ENCODE results near the gene OPTC. TPM values are rescaled to one million over a fixed set of nuclear protein-coding genes. Genes with fewer than 3 reads are reported as not detected.

The OPTC gene
- polyA plus RNA-seq, 1 donor from 2014 or later = not detected

DNA sequence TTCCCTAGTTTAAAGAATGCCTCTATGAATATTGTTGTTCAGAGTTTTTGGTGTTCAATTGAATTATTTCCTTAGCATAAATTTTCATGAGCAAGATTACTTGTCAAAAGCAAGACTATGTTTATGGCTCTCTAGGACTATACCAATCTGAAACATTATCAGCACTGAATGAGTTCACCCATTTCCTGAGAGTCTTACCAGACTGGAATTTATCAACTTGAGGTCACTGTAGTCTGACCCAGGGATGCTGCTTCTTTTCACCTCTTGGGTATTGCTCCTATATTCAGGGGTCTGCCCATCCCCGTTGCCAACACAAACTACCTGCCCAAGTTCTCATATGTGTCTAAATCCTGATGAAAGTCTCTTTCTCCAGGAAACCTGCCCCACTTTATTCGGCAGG lies 42.6 kb downstream of the OPTC start:
- H3K27me3 ChIP-seq (ENCODE audit: insufficient read depth, low read depth, low read length) = no peaks in the 10 kb centered on the region
- no peak overlapping the region for H2AFZ ChIP-seq (ENCODE audit: low read depth, low read length)
- no peaks in the 10 kb centered on the region for H3K79me2 ChIP-seq (replicated peaks; ENCODE audit: insufficient read depth, low read length)
- no peak overlapping the region for H3K27ac ChIP-seq (ENCODE audit: low read length)
- TF ChIP-seq, protein P1, sequence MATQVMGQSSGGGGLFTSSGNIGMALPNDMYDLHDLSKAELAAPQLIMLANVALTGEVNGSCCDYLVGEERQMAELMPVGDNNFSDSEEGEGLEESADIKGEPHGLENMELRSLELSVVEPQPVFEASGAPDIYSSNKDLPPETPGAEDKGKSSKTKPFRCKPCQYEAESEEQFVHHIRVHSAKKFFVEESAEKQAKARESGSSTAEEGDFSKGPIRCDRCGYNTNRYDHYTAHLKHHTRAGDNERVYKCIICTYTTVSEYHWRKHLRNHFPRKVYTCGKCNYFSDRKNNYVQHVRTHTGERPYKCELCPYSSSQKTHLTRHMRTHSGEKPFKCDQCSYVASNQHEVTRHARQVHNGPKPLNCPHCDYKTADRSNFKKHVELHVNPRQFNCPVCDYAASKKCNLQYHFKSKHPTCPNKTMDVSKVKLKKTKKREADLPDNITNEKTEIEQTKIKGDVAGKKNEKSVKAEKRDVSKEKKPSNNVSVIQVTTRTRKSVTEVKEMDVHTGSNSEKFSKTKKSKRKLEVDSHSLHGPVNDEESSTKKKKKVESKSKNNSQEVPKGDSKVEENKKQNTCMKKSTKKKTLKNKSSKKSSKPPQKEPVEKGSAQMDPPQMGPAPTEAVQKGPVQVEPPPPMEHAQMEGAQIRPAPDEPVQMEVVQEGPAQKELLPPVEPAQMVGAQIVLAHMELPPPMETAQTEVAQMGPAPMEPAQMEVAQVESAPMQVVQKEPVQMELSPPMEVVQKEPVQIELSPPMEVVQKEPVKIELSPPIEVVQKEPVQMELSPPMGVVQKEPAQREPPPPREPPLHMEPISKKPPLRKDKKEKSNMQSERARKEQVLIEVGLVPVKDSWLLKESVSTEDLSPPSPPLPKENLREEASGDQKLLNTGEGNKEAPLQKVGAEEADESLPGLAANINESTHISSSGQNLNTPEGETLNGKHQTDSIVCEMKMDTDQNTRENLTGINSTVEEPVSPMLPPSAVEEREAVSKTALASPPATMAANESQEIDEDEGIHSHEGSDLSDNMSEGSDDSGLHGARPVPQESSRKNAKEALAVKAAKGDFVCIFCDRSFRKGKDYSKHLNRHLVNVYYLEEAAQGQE (IDR thresholded peaks at IDR 0.05; ENCODE audit: borderline replicate concordance) = no peak
- no peak for TF ChIP-seq EZH2 (IDR thresholded peaks at IDR 0.05; ENCODE audit: borderline replicate concordance, insufficient read depth, low read length, poor library complexity, severe bottlenecking)
- TF ChIP-seq, protein P2, sequence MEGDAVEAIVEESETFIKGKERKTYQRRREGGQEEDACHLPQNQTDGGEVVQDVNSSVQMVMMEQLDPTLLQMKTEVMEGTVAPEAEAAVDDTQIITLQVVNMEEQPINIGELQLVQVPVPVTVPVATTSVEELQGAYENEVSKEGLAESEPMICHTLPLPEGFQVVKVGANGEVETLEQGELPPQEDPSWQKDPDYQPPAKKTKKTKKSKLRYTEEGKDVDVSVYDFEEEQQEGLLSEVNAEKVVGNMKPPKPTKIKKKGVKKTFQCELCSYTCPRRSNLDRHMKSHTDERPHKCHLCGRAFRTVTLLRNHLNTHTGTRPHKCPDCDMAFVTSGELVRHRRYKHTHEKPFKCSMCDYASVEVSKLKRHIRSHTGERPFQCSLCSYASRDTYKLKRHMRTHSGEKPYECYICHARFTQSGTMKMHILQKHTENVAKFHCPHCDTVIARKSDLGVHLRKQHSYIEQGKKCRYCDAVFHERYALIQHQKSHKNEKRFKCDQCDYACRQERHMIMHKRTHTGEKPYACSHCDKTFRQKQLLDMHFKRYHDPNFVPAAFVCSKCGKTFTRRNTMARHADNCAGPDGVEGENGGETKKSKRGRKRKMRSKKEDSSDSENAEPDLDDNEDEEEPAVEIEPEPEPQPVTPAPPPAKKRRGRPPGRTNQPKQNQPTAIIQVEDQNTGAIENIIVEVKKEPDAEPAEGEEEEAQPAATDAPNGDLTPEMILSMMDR (IDR thresholded peaks at IDR 0.05; ENCODE audit: poor library complexity, severe bottlenecking) = no peak
- H3K9me3 ChIP-seq (ENCODE audit: low read length) = no peaks in the 10 kb centered on the region
- no peaks in the 10 kb centered on the region for H3K9me2 ChIP-seq (ENCODE audit: insufficient read depth, low read length)
- no peak overlapping the region for H3K9ac ChIP-seq (ENCODE audit: low read length)
- no peak overlapping the region for H3K4me3 ChIP-seq (ENCODE audit: low read length)
- no peak overlapping the region for H3K4me2 ChIP-seq (ENCODE audit: low read length)
- no peaks in the 10 kb centered on the region for H4K20me1 ChIP-seq (ENCODE audit: insufficient read depth)
- no peaks in the 10 kb centered on the region for H3F3A ChIP-seq (ENCODE audit: insufficient read depth, low read length, poor library complexity, severe bottlenecking)
- no peaks in the 10 kb centered on the region for H3K36me3 ChIP-seq (ENCODE audit: insufficient read depth, low read length)

DNA sequence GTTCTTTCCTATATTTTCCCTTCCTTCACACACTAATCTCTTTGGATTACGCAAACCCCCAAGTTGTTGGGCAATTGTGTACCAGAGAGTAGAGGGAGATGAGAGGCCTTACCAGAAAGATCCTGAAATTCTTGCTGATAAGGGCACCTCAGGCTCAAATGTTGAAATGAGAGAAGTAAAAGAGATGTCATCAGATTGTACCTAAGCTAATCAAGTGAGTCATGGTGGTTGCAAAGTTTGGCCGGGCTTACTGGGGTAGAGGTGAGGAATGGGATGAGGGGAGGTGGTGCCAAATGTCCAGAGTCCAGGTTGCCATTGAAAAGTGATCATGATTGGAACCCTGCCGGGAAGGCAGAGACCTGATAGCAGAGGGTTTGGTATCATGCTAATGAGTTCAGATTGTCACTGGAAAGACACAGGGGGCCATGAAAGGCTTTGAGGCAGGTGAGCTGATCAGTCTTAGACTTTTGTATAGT lies 43.1 kb downstream of the OPTC start:
- no peaks in the 10 kb centered on the region for H3K9me2 ChIP-seq (ENCODE audit: insufficient read depth, low read length)
- no peaks in the 10 kb centered on the region for H3F3A ChIP-seq (ENCODE audit: insufficient read depth, low read length, poor library complexity, severe bottlenecking)
- H3K4me2 ChIP-seq (ENCODE audit: low read length) = no peak overlapping the region

DNA sequence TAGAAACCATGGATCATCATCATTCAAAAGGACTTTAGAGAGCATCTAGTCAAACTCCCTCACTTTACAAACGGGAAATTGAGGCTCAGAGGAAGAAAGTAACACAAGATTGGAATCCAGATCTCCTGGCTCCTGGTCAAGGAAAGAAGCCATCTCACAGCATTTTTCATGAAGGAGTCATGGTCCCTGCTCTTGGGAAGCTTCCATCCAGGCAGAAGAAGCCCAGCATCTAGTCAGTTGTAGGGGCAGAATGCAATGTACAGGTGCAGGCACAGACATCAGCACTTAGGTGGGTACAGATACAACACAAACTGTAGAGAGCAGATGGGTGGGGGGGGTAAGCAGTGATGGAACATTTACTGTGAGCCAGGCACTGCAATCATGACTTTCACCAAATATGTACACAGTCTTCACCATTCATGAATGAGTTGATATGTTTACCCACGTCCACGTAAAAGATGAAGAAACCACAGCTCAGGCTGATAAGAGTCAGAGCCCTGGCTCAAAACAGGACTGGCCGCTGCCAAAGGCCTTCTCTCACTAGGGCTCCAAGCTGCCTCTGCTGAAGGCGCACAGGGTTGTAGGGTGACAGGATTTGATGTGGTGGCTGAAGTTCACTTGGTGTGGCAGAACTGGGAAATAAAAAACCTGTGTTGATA lies 44.0 kb downstream of the OPTC start:
- Histone ChIP-seq H3K79me2 (replicated peaks; ENCODE audit: insufficient read depth, low read length) (no peaks in the 10 kb centered on the region), H3K27me3 (ENCODE audit: insufficient read depth, low read depth, low read length) (no peaks in the 10 kb centered on the region), H3K9ac (ENCODE audit: low read length) (no peak overlapping the region), H3K27ac (ENCODE audit: low read length) (no peak overlapping the region), H3K4me3 (ENCODE audit: low read length) (no peak overlapping the region), H3K4me2 (ENCODE audit: low read length) (no peak overlapping the region), H3K9me3 (ENCODE audit: low read length) (no peaks in the 10 kb centered on the region), H4K20me1 (ENCODE audit: insufficient read depth) (no peaks in the 10 kb centered on the region), H3K36me3 (ENCODE audit: insufficient read depth, low read length) (no peaks in the 10 kb centered on the region), H3F3A (ENCODE audit: insufficient read depth, low read length, poor library complexity, severe bottlenecking) (no peaks in the 10 kb centered on the region), H3K9me2 (ENCODE audit: insufficient read depth, low read length) (no peaks in the 10 kb centered on the region), H2AFZ (ENCODE audit: low read depth, low read length) (no peak overlapping the region)
- TF ChIP-seq POLR2AphosphoS5 (IDR thresholded peaks at IDR 0.05) (no peak), EZH2 (IDR thresholded peaks at IDR 0.05; ENCODE audit: borderline replicate concordance, insufficient read depth, low read length, poor library complexity, severe bottlenecking) (no peak), SMC3 (conservative IDR thresholded peaks at IDR 0.05; ENCODE audit: poor library complexity) (no peak), RAD21 (conservative IDR thresholded peaks at IDR 0.05) (no peak), EP300 (conservative IDR thresholded peaks at IDR 0.05; ENCODE audit: poor library complexity, severe bottlenecking) (no peak), TAF1 (IDR thresholded peaks at IDR 0.05; ENCODE audit: low read depth) (no peak), MXI1 (conservative IDR thresholded peaks at IDR 0.05; ENCODE audit: poor library complexity, severe bottlenecking) (no peak)
- TF ChIP-seq, protein P1 (IDR thresholded peaks at IDR 0.05; ENCODE audit: borderline replicate concordance) = no peak
- TF ChIP-seq, protein P2 (IDR thresholded peaks at IDR 0.05; ENCODE audit: poor library complexity, severe bottlenecking) = no peak

More for the DNA sequence above, 43.1 kb downstream of the OPTC start:
- Histone ChIP-seq H3K27me3 (ENCODE audit: insufficient read depth, low read depth, low read length) (no peaks in the 10 kb centered on the region), H3K4me3 (ENCODE audit: low read length) (no peak overlapping the region), H2AFZ (ENCODE audit: low read depth, low read length) (no peak overlapping the region), H3K27ac (ENCODE audit: low read length) (no peak overlapping the region), H4K20me1 (ENCODE audit: insufficient read depth) (no peaks in the 10 kb centered on the region), H3K79me2 (replicated peaks; ENCODE audit: insufficient read depth, low read length) (no peaks in the 10 kb centered on the region), H3K36me3 (ENCODE audit: insufficient read depth, low read length) (no peaks in the 10 kb centered on the region), H3K9me3 (ENCODE audit: low read length) (no peaks in the 10 kb centered on the region), H3K9ac (ENCODE audit: low read length) (no peak overlapping the region)
- TF ChIP-seq TAF1 (IDR thresholded peaks at IDR 0.05; ENCODE audit: low read depth) = no peak
